SK-N-SH (cell line): ENCODE data around the gene KASH5. TPM values are rescaled to one million over a fixed set of nuclear protein-coding genes. Genes with fewer than 3 reads are reported as not detected.

Experiments
- CTCF ChIA-PET: fragments of 300-600, 350-600 bp; formaldehyde crosslinking; extraction: SDS; loops from one replicate; lab custom pipeline; 2021; lab: Yijun Ruan, JAX
- POLR2A ChIA-PET: fragments of 350-600 bp; sonication (Branson Sonifier 250); formaldehyde crosslinking; extraction: SDS; loops from one replicate; lab custom pipeline; 2020; ENCODE audit warnings: antibody characterized with exemption, inconsistent platforms; lab: Yijun Ruan, JAX
- DNase-seq: peaks from one replicate; pipeline ENCODE4 v3.0.0; 2012
- H2AFZ ChIP-seq: fragments of 200-600 bp; sonication (generic); 2 replicates; pipeline ENCODE4 v1.8.1; 2016; ENCODE audit warnings: antibody characterized with exemption, mild to moderate bottlenecking, low read depth
- H3F3A ChIP-seq: fragments of 200-600 bp; sonication (generic); replicated peaks from 2 replicates; pipeline ENCODE3; 2016; ENCODE audit warnings: antibody characterized with exemption, mild to moderate bottlenecking; ENCODE audit not compliant: insufficient read depth
- H3K27ac ChIP-seq, 2 experiments: fragments of 200-500 bp in 1 of 2; fragments of 200-600 bp in 1 of 2; sonication (Bioruptor generic) in 1 of 2; sonication (generic), shearing (Covaris generic) in 1 of 2; 2 replicates each; pipeline versions ENCODE4 v1.5.1 to v1.6.1; 2014 to 2016; ENCODE audit warnings: low read depth in 2 of 2, inconsistent platforms in 1 of 2, low read length in 1 of 2, mild to moderate bottlenecking in 1 of 2, mixed read lengths in 1 of 2
- H3K27me3 ChIP-seq: fragments of 200-600 bp; sonication (generic), shearing (Covaris generic); 2 replicates; pipeline ENCODE4 v1.6.1; 2016; ENCODE audit warnings: mixed run types; ENCODE audit not compliant: insufficient read depth
- H3K36me3 ChIP-seq, 2 experiments: fragments of 200-500 bp in 1 of 2; fragments of 200-600 bp in 1 of 2; sonication (Bioruptor generic) in 1 of 2; sonication (generic) in 1 of 2; replicated peaks in 1 of 2; 2 replicates each; pipeline versions ENCODE3 to v1.5.1; 2014 to 2016; ENCODE audit warnings: low read length in 1 of 2, mild to moderate bottlenecking in 1 of 2; ENCODE audit not compliant: insufficient read depth in 2 of 2, control insufficient read depth in 1 of 2
- H3K4me1 ChIP-seq, 2 experiments: fragments of 200-500 bp in 1 of 2; fragments of 200-600 bp in 1 of 2; sonication (Bioruptor generic) in 1 of 2; sonication (generic), shearing (Covaris generic) in 1 of 2; 2 replicates each; pipeline versions ENCODE4 v1.5.1 to v1.6.1; 2014 to 2016; ENCODE audit warnings: low read depth in 1 of 2, low read length in 1 of 2, mixed run types in 1 of 2; ENCODE audit not compliant: insufficient read depth in 2 of 2, control insufficient read depth in 1 of 2
- H3K4me2 ChIP-seq: fragments of 200-600 bp; sonication (generic), shearing (Covaris generic); 2 replicates; pipeline ENCODE4 v1.6.1; 2017; ENCODE audit warnings: mixed run types
- H3K4me3 ChIP-seq, 2 experiments: fragments of 200-500 bp in 1 of 2; fragments of 200-600 bp in 1 of 2; sonication (Bioruptor generic) in 1 of 2; sonication (generic), shearing (Covaris generic) in 1 of 2; 2 replicates each; pipeline versions ENCODE4 v1.5.1 to v1.8.1; 2014 to 2016; ENCODE audit warnings: low read depth in 2 of 2, inconsistent platforms in 1 of 2, low read length in 1 of 2, mild to moderate bottlenecking in 1 of 2, mixed read lengths in 1 of 2, moderate library complexity in 1 of 2
- H3K79me2 ChIP-seq: fragments of 200-600 bp; sonication (generic); 2 replicates; pipeline ENCODE4 v1.8.1; 2017; ENCODE audit warnings: mild to moderate bottlenecking; ENCODE audit not compliant: insufficient read depth
- H3K9ac ChIP-seq: fragments of 200-600 bp; sonication (generic); 2 replicates; pipeline ENCODE4 v1.6.1; 2017; ENCODE audit warnings: mixed run types
- H3K9me2 ChIP-seq: fragments of 200-600 bp; sonication (generic); 2 replicates; pipeline ENCODE4 v1.6.1; 2017; ENCODE audit warnings: mixed run types
- H3K9me3 ChIP-seq: fragments of 200-600 bp; sonication (generic); 2 replicates; pipeline ENCODE4 v1.6.1; 2017; ENCODE audit warnings: mixed run types, mild to moderate bottlenecking, moderate library complexity
- H4K20me1 ChIP-seq: fragments of 200-600 bp; sonication (generic); 2 replicates; pipeline ENCODE4 v1.6.1; 2017; ENCODE audit warnings: mild to moderate bottlenecking, mixed run types; ENCODE audit not compliant: insufficient read depth
- CHD2 ChIP-seq: fragments of 150-350 bp; IDR thresholded peaks from 2 replicates; pipeline ENCODE4 v1.6.1; 2018; ENCODE audit warnings: low read length; ENCODE audit not compliant: partially characterized antibody
- EP300 ChIP-seq, 2 experiments: IDR thresholded peaks; 2 replicates each; pipeline versions ENCODE4 v1.4.0 to v1.6.1; 2012; ENCODE audit warnings: borderline replicate concordance in 1 of 2, low read depth in 1 of 2, low read length in 1 of 2
- EZH2phosphoT487 ChIP-seq: fragments of 200-600 bp; sonication (generic); IDR thresholded peaks from 2 replicates; pipeline ENCODE4 v1.6.1; 2017; ENCODE audit warnings: low read depth, mixed run types, mild to moderate bottlenecking, antibody characterized with exemption, moderate library complexity, borderline replicate concordance
- FOSL2 ChIP-seq: IDR thresholded peaks from 2 replicates; pipeline ENCODE4 v1.4.0; 2012; ENCODE audit warnings: low read depth, mild to moderate bottlenecking, moderate library complexity, borderline replicate concordance
- FOXM1 ChIP-seq: IDR thresholded peaks from 2 replicates; pipeline ENCODE4 v1.4.0; 2012; ENCODE audit warnings: low read depth, mild to moderate bottlenecking
- GABPA ChIP-seq: IDR thresholded peaks from 2 replicates; pipeline ENCODE4 v1.4.0; 2012; ENCODE audit warnings: low read depth, mild to moderate bottlenecking
- GATA2 ChIP-seq: sonication (generic); formaldehyde crosslinking; IDR thresholded peaks from 2 replicates; pipeline ENCODE4 v1.5.0; 2020; ENCODE audit warnings: mild to moderate bottlenecking, missing genetic modification reagents
- JUND ChIP-seq: IDR thresholded peaks from 2 replicates; pipeline ENCODE4 v1.4.0; 2012
- MAX ChIP-seq: IDR thresholded peaks from 2 replicates; pipeline ENCODE4 v1.4.0; 2012; ENCODE audit warnings: low read depth
- NFIC ChIP-seq: IDR thresholded peaks from 2 replicates; pipeline ENCODE4 v1.4.0; 2012; ENCODE audit warnings: borderline replicate concordance
- NRF1 ChIP-seq: IDR thresholded peaks from 2 replicates; pipeline ENCODE4 v1.6.1; 2012; ENCODE audit warnings: low read depth, mild to moderate bottlenecking, low read length
- PBX3 ChIP-seq: IDR thresholded peaks from 2 replicates; pipeline ENCODE4; 2012
- POLR2AphosphoS5 ChIP-seq: IDR thresholded peaks from 2 replicates; pipeline ENCODE4 v1.6.1; 2012; ENCODE audit warnings: low read depth, low read length
- RCOR1 ChIP-seq: fragments of 150-350 bp; IDR thresholded peaks from 2 replicates; pipeline ENCODE4 v1.6.1; 2017; ENCODE audit warnings: antibody characterized with exemption, low read length
- RFX5 ChIP-seq: IDR thresholded peaks from 2 replicates; pipeline ENCODE4 v1.6.1; 2012; ENCODE audit warnings: mild to moderate bottlenecking, improper control_type of control experiment, low read length
- RXRA ChIP-seq: IDR thresholded peaks from 2 replicates; pipeline ENCODE4 v1.4.0; 2012; ENCODE audit warnings: low read depth, mild to moderate bottlenecking, borderline replicate concordance
- SIN3A ChIP-seq: IDR thresholded peaks from 2 replicates; pipeline ENCODE4 v1.6.1; 2012; ENCODE audit warnings: low read depth, mild to moderate bottlenecking, low read length, moderate library complexity, borderline replicate concordance
- TAF1 ChIP-seq: IDR thresholded peaks from 2 replicates; pipeline ENCODE4 v1.6.1; 2012; ENCODE audit warnings: low read depth, mild to moderate bottlenecking, low read length, moderate library complexity, borderline replicate concordance
- TEAD4 ChIP-seq: IDR thresholded peaks from 2 replicates; pipeline ENCODE4 v1.4.0; 2012; ENCODE audit warnings: mild to moderate bottlenecking, borderline replicate concordance; ENCODE audit not compliant: insufficient read depth
- USF1 ChIP-seq: IDR thresholded peaks from 2 replicates; pipeline ENCODE4 v1.4.0; 2012; ENCODE audit warnings: low read depth, borderline replicate concordance
- WGBS: methylation state at CpG from one replicate; pipeline ENCODE4 v1.1.6; 2017; ENCODE audit warnings: low lambda C conversion rate; 5-methylcytosine and 5-hydroxymethylcytosine counted together
- polyA plus RNA-seq, 3 experiments: library from polyadenylated mRNA; depleted of rRNA; stranded (reverse); fragments of >200 nt; gene quantifications; 2 replicates each; pipeline ENCODE4 v1.2.3, GENCODE V29; 2012

Gene KASH5
- polyA plus RNA-seq (2012; rRNA removed) = 0.03 and 0.20 TPM in 2 replicates
- polyA plus RNA-seq (2012; cell fraction: cytosol; rRNA removed) = 0.06 and 0.08 TPM in 2 replicates
- polyA plus RNA-seq (2012; cell fraction: nucleus; rRNA removed) = 0.42 and 0.52 TPM in 2 replicates

GRCh38 chr19:49387936-49388372 is at the start of gene KASH5:
Gene KASH5 (plus strand): TSS chr19:49388249. CDS start chr19:49390884, 2,635 bp downstream.
- no peaks in the 10 kb centered on the region for H3K9me2 ChIP-seq
- ChIA-PET POLR2A (no interaction called here), CTCF (interaction anchor here (1.5 to 8.8 kb wide), 2 partner anchors 13 to 56 kb away, joined by 3 to 149 read pairs; partner anchors contain the start of gene SLC17A7)
- peak; percentile 75 for TF ChIP-seq NRF1
- TF ChIP-seq MAX = 0 out of 2 replicates have a peak, but pooled peaks have one; percentile 34
- peak; percentile 35; the same call in 1 of the 2 replicates for TF ChIP-seq POLR2AphosphoS5
- TF ChIP-seq GATA2 (CRISPR knock-in tag) = no peak
- 27% methylated on average over 39 of the region's 40 CpGs for WGBS
- peak; percentile 87 for DNase-seq
- H3K36me3 ChIP-seq = no peaks in the 10 kb centered on the region
- no peaks in the 10 kb centered on the region for H4K20me1 ChIP-seq
- no peak within 1 kb of the TSS for H3K9ac ChIP-seq
- H3K4me1 ChIP-seq = peaks cover 0 to 3% of the 10 kb centered on the region in 2 experiments; a peak in 1 of 4 replicates
- peak within 1 kb of the TSS; percentile 41; the same call in 1 of the 2 replicates for H3K4me2 ChIP-seq
- H3K79me2 ChIP-seq = no peaks in the 10 kb centered on the region
- peak within 1 kb of the TSS; percentile 63; the same call in 1 of the 2 replicates for H2AFZ ChIP-seq
- peaks cover 29% of the 10 kb centered on the region; the same call in 1 of the 2 replicates for H3K27me3 ChIP-seq
- peak within 1 kb of the TSS in 1 of 2 experiments; percentile 9; a peak in 1 of 4 replicates for H3K4me3 ChIP-seq
- H3K9me3 ChIP-seq = no peaks in the 10 kb centered on the region
- H3F3A ChIP-seq = peaks cover 13% of the 10 kb centered on the region
- H3K27ac ChIP-seq = no peak within 1 kb of the TSS

GRCh38 chr19:49338691-49339300 is 49.3 kb upstream of the KASH5 start:
- no peaks in the 10 kb centered on the region for H3K9me3 ChIP-seq
- WGBS = 52% methylated on average over 29 of the region's 30 CpGs
- CTCF ChIA-PET = no interaction called here
- POLR2A ChIA-PET = no interaction called here
- TF ChIP-seq MAX = no peak
- no peak for TF ChIP-seq SIN3A
- no peak for TF ChIP-seq PBX3
- no peak for TF ChIP-seq EP300 (IDR thresholded peaks at IDR 0.05; ENCODE audit: borderline replicate concordance in 1 of 2, low read depth in 1 of 2, low read length in 1 of 2)
- TF ChIP-seq TAF1 = no peak
- TF ChIP-seq USF1 = no peak
- TF ChIP-seq RXRA = no peak
- no peak for TF ChIP-seq NFIC
- no peak for TF ChIP-seq TEAD4
- no peak for TF ChIP-seq RFX5
- TF ChIP-seq RCOR1 = no peak
- no peak for TF ChIP-seq GABPA
- TF ChIP-seq FOSL2 = no peak
- TF ChIP-seq JUND = no peak
- TF ChIP-seq FOXM1 = no peak
- TF ChIP-seq EZH2phosphoT487 = no peak
- TF ChIP-seq CHD2 = no peak
- TF ChIP-seq, all 33 proteins: peak for 0
- Histone ChIP-seq H3K79me2 (no peaks in the 10 kb centered on the region), H3K4me3 (no peak overlapping the region; a peak in 1 of 4 replicates), H3K36me3 (peaks cover 17 to 20% of the 10 kb centered on the region in 2 experiments), H3K4me1 (peaks cover 0 to 6% of the 10 kb centered on the region in 2 experiments; a peak in 1 of 4 replicates), H3K27ac (no peak overlapping the region), H3K9ac (no peak overlapping the region), H4K20me1 (peaks cover 2% of the 10 kb centered on the region; the same call in 1 of the 2 replicates), H3K27me3 (no peaks in the 10 kb centered on the region), H2AFZ (no peak overlapping the region), H3K9me2 (no peaks in the 10 kb centered on the region), H3F3A (peaks cover 2% of the 10 kb centered on the region), H3K4me2 (no peak overlapping the region)
- peak; percentile 68 for DNase-seq
